LNCAP (cell line): ENCODE results near the gene FAM174C.
A peak's percentile ranks its signal among the peaks of the same experiment; 100 is the strongest.

Source experiments
- TF ChIP-seq, protein P1 (sequence below): fragments of 450-650 bp; IDR thresholded peaks from 2 replicates; pipeline ENCODE4 v1.5.1; 2017; ENCODE audit warnings: mild to moderate bottlenecking

FAM174C gene

DNA sequence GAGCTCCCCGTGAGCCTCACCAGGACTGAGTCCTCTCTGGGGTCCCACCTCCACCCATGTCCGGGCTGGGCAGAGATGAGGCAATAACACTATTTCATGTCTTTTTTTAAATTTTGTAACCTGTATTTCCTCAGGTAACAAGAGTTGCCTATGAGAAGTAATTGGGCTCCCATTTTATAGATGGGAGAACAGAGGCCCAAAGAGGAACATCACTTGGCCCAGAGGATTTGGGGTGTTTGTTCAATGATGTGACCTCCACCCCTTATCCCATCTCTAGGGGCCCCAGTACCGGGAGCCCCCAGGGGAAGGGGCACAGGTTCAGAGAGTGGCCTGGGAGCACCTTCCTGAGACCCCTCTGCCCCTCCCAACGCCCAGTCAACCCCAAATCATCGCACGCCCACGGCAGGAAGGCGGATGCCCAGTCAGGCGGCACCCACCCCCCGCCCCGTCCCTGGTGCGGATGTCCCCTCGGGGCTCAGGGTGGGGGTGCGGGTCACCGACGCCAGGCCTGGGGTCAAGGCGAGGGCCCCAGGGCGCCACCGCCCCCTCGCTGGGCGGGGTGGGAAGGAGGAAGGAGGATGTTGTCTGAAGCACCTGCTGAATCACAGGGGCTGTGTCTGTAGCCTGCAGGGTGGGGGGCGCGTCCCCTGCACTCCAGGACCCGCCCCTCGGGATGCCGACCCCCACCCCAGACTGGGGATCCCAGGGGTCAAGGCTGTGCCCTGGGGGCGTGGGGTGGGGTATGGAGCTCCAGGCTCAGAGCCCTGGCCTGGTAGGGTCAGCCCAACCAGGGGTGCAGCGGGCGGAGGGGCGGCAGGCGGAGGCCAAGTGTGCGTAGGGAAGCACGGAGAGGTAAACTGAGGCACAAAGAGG lies 15.2 kb upstream of the FAM174C start:
- TF ChIP-seq, protein P1, sequence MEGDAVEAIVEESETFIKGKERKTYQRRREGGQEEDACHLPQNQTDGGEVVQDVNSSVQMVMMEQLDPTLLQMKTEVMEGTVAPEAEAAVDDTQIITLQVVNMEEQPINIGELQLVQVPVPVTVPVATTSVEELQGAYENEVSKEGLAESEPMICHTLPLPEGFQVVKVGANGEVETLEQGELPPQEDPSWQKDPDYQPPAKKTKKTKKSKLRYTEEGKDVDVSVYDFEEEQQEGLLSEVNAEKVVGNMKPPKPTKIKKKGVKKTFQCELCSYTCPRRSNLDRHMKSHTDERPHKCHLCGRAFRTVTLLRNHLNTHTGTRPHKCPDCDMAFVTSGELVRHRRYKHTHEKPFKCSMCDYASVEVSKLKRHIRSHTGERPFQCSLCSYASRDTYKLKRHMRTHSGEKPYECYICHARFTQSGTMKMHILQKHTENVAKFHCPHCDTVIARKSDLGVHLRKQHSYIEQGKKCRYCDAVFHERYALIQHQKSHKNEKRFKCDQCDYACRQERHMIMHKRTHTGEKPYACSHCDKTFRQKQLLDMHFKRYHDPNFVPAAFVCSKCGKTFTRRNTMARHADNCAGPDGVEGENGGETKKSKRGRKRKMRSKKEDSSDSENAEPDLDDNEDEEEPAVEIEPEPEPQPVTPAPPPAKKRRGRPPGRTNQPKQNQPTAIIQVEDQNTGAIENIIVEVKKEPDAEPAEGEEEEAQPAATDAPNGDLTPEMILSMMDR = no peak

DNA sequence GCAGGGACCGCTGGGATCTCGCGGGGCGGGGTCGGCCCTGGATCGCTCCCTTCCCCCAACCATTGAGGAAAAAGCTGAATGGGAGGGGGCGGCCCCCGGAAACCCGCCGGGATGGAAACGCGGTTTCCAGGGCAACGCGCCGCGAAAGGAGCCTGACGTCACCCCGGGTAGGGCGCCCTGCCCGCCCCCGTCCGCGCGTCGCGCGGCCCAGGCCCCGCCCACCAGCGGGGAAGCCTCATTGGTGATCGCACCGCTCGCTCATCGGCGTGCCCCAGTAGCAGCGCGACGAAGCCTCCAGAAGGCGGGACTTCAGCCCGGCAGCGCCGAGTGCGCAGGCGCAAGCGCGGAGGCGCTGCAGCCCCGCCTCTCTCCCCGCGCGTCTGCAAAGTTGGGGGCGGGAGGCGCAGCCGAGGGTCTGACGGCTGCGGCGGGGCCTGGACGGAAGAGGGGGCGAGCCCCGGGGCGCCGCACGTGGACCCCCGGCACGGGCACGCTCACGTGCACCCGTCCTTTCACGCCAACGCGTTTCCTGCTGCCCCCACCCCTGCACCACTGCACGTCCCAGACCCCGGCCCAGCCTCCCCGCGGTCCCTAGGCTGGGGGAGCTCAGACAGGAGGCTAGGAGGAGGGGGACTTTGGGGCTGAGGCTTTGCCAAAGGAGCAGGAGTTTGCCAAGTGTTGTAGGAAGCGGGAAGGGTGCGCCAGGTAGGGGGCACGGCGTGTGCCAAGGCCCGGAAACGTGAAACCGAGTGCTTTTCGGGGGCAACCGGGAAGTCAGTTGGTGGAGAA lies 14.4 kb upstream of the FAM174C start:
- TF ChIP-seq, protein P1 = no peak

GRCh38 chr19:1261538-1261797 lies 13.9 kb upstream of the FAM174C start:
- TF ChIP-seq, protein P1 = 0 out of 2 replicates have a peak, but pooled peaks have one; percentile 10

DNA sequence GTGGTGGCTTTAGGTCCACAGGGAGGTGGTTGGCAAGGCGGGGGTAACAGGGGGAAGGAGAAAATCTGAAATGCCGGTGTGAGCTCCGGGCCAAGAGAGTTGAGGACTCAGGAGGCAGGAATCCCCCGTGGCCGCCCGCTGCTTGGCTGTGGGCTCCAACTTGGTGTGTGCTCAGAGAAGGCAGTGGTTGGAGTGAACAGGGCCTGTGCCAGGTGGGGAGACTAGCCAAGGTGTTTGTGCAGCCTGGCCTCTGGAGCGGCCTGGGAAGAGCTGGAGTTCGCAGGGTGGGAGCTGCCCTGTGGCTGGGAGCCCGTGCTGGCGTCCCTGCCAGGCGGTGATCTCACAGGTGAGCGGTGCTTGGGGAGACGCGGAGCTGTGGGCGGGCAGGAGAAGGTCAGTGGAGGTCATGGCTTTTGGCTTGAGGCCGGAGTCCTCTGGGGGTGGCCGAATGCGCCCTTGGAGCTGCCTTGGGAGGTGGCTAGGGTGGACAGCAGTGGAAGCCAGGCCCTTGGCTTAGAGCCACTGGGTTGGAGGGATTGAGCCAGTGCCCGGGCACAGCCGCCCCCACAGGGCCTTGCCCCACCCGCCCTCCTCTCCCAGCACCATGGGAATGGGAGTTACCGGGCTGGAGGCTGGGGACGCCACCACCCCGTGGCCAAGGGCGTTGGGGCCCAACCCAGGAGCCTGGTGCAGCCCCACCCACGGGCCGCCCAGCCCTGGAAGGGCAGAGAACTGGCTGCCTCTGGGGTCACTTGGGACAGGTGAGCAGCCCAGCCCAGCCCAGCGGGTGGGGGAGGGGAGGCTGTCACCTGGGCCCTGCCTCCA lies 13.3 kb upstream of the FAM174C start:
- TF ChIP-seq, protein P1 = no peak

DNA sequence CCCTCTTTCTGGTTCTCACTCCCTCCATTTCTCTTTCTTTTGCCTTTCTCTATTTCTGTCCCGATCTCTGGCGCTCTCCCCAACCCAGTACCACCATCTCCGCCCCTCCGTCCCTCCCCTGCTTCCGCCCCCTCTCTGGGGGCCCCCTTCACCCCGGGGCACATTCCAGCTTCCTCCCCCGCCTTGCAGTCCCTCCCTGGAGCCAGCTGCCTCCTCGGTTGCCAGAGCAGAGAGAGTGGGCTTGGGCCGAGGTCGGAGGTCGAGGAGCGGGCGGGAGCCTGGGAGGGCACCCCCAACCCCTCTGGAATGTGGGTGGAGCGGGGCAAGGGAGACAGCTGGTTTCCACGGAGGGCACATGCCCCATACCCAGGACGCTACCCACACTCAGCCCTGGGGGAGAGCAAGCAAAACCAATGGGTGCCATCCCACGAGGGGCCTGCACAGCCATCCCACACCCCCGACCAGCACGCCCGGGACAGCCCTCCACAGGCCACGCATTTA lies 12.7 kb upstream of the FAM174C start:
- TF ChIP-seq, protein P1 = no peak

- TF ChIP-seq, protein P1 = no peak
Observed at GRCh38 chr19:1263188-1263587, 12.1 kb upstream of the FAM174C start.
